HUES64 (cell line): ENCODE results near the gene SLC25A42.

Source experiments
- H3K27ac ChIP-seq: 2 replicates; pipeline ENCODE4 v1.7.0; 2013; ENCODE audit warnings: low read depth, low read length, inconsistent platforms
- H3K27me3 ChIP-seq: 2 replicates; pipeline ENCODE4 v1.6.1; 2013; ENCODE audit warnings: mild to moderate bottlenecking, low read length; ENCODE audit not compliant: insufficient read depth
- H3K36me3 ChIP-seq: 2 replicates; pipeline ENCODE4 v1.6.1; 2013; ENCODE audit warnings: mild to moderate bottlenecking, low read length; ENCODE audit not compliant: insufficient read depth
- H3K4me1 ChIP-seq: 2 replicates; pipeline ENCODE4 v1.6.1; 2013; ENCODE audit warnings: mild to moderate bottlenecking, low read length, moderate library complexity; ENCODE audit not compliant: insufficient read depth
- H3K4me3 ChIP-seq: 2 replicates; pipeline ENCODE4 v1.5.1; 2013; ENCODE audit warnings: mild to moderate bottlenecking, low read length, moderate library complexity
- H3K9ac ChIP-seq: 2 replicates; pipeline ENCODE4 v1.6.1; 2013; ENCODE audit warnings: mild to moderate bottlenecking, low read depth, low read length
- H3K9me3 ChIP-seq: 2 replicates; pipeline ENCODE4 v1.6.1; 2013; ENCODE audit warnings: low read depth, low read length; ENCODE audit not compliant: insufficient read depth
- WGBS: fragments of 150-250, 120-280 bp; methylation state at CpG from one replicate; pipeline ENCODE4 v1.1.7; 2013; ENCODE audit warnings: missing lambda C conversion rate; 5-methylcytosine and 5-hydroxymethylcytosine counted together

SLC25A42 gene

DNA sequence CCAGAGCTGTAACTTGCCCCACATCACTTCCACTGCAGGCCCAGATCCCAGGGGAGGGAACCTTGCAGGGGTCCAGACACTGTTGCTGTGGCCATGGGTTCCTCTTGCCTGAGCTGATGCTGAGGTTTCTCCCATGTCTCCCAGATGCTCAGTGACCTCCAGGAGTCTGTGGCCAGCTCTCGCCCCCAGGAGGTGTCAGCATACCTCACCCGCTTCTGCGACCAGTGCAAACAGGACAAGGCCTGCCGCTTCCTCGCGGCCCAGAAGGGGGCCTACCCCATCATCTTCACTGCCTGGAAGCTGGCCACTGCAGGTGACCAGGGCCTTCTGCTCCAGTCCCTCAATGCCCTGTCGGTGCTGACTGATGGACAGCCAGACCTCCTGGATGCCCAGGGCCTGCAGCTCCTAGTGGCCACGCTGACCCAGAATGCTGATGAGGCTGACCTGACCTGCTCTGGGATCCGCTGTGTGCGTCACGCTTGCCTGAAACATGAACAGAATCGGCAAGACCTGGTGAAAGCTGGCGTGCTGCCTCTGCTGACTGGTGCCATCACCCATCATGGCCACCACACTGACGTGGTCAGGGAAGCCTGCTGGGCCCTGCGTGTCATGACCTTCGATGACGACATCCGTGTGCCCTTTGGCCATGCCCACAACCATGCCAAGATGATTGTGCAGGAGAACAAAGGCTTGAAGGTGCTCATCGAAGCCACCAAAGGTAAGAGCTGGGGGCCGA, 12.1 kb upstream of the SLC25A42 start:
- no peak overlapping the region for H3K27ac ChIP-seq
- H3K27me3 ChIP-seq = no peaks in the 10 kb centered on the region
- H3K4me3 ChIP-seq = no peak overlapping the region
- H3K9me3 ChIP-seq = no peaks in the 10 kb centered on the region
- peaks cover 87% of the 10 kb centered on the region for H3K36me3 ChIP-seq
- no peak overlapping the region for H3K9ac ChIP-seq
- WGBS = 95% methylated on average over 20 of the region's 20 CpGs
- H3K4me1 ChIP-seq = no peaks in the 10 kb centered on the region

DNA sequence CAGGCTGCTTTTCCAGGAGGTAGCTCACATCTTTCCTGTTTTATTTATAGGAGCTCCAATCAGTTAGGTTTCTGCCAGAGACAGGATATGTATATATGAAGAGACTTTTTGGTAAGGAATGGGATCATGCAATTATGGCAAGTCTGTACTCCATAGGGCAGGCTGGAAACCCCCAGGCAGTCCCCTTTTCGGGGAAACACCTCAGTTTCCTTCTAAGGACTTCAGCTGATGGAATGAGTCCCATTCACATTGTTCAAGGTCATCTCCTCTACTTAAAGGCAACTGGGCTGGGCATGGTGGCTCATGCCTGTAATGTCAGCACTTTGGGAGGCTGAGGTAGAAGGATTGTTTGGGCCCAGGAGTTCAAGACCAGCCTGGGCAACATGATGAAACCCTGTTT, 10.9 kb upstream of the SLC25A42 start:
- Histone ChIP-seq H3K36me3 (peaks cover 87% of the 10 kb centered on the region), H3K9ac (no peak overlapping the region), H3K27ac (no peak overlapping the region), H3K27me3 (no peaks in the 10 kb centered on the region), H3K4me3 (no peak overlapping the region), H3K9me3 (no peaks in the 10 kb centered on the region), H3K4me1 (no peaks in the 10 kb centered on the region)
- WGBS = 90% methylated on average over 1 of the region's 1 CpG

DNA sequence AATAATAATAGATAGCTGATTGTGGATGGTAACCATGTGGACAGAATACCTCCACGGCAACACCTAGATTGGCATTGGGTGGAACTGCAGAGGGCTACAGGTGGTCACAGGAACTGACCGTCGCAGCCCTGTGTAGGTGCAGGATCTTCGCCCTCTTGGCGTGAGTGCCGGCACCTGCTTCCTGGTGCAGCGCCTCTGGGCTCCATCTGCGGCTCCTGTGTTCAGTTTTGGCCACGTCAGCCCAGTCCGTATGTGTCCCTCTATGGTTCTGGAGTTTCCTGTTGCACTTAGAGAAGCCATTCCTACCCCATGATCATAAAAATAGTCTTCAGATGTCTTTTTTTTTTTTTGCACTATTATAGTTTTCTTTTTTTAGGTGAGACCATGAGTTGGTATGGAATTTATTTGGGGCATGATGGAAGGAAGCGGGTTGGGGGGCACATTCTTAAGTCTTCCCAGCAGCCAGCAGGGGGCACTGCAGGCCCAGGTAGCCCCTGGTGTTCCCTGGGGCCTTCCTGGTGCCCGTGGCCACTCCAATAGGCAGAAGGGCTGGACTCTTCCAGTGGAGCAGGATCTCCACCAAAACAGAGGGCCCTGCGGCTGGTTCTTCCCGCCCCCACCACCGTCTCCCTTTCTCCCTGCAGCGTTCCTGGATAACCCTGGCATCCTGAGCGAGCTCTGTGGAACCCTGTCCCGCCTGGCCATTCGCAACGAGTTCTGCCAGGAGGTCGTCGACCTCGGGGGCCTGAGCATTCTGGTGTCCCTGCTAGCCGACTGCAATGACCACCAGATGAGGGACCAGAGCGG, 10.1 kb upstream of the SLC25A42 start:
- 91% methylated on average over 25 of the region's 25 CpGs for WGBS
- Histone ChIP-seq H3K4me3 (no peak overlapping the region), H3K36me3 (peaks cover 90% of the 10 kb centered on the region), H3K9me3 (no peaks in the 10 kb centered on the region), H3K27ac (no peak overlapping the region), H3K9ac (no peak overlapping the region), H3K27me3 (no peaks in the 10 kb centered on the region), H3K4me1 (no peaks in the 10 kb centered on the region)

- H3K9ac ChIP-seq = no peak overlapping the region
- no peaks in the 10 kb centered on the region for H3K27me3 ChIP-seq
- no peak overlapping the region for H3K4me3 ChIP-seq
- no peaks in the 10 kb centered on the region for H3K4me1 ChIP-seq
- WGBS = 95% methylated on average over 15 of the region's 15 CpGs
- H3K27ac ChIP-seq = no peak overlapping the region
- no peaks in the 10 kb centered on the region for H3K9me3 ChIP-seq
- peaks cover 92% of the 10 kb centered on the region for H3K36me3 ChIP-seq
Observed at GRCh38 chr19:19054315-19054938, 9.4 kb upstream of the SLC25A42 start.

DNA sequence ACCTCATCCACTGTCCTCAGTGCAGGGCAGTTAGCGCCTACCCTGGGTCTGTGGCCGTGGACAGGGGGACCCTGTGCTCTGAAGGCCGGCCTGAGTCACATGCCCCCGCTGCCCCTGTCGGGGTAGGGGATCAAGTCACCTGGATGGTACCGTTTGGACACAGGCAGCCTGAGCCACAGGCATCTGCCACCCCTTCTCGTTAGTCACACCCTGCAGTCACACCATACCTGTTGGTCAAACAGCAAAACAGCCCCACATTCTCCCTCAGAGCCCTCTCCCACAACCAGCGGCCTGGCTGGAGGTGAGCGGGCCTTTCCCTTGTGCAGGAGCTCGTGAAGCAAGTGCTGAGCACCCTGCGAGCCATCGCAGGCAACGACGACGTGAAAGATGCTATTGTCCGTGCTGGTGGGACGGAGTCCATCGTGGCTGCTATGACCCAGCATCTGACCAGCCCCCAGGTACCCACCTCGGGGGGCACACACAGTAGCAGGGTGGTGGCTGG, 8.8 kb upstream of the SLC25A42 start:
- Histone ChIP-seq H3K36me3 (peaks cover 86% of the 10 kb centered on the region), H3K4me3 (no peak overlapping the region), H3K4me1 (no peaks in the 10 kb centered on the region), H3K9me3 (no peaks in the 10 kb centered on the region), H3K27me3 (no peaks in the 10 kb centered on the region), H3K27ac (no peak overlapping the region), H3K9ac (no peak overlapping the region)
- 96% methylated on average over 19 of the region's 19 CpGs for WGBS

DNA sequence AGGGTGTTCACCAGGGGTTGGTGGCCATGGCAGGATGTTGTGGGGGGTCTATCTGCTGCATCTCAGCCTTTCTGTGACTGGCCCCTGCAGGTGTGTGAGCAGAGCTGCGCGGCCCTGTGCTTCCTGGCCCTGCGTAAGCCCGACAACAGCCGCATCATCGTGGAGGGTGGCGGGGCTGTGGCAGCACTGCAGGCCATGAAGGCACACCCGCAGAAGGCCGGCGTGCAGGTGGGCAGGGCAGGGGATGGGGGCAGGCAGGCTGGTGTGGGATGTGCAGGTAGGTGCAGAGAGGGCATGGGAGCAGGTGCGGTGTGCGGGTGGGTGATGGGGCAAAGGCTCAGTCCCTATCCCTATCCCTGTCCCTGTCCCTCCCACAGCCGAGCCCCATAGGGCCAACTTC, 8.1 kb upstream of the SLC25A42 start:
- no peaks in the 10 kb centered on the region for H3K4me1 ChIP-seq
- H3K9me3 ChIP-seq = no peaks in the 10 kb centered on the region
- H3K36me3 ChIP-seq = peaks cover 79% of the 10 kb centered on the region
- WGBS = 96% methylated on average over 13 of the region's 13 CpGs
- H3K9ac ChIP-seq = no peak overlapping the region
- H3K4me3 ChIP-seq = no peak overlapping the region
- no peak overlapping the region for H3K27ac ChIP-seq
- no peaks in the 10 kb centered on the region for H3K27me3 ChIP-seq

GRCh38 chr19:19056636-19057275, 7.0 kb upstream of the SLC25A42 start:
- peaks cover 68% of the 10 kb centered on the region for H3K36me3 ChIP-seq
- 94% methylated on average over 9 of the region's 9 CpGs for WGBS

GRCh38 chr19:19057317-19057716, 6.5 kb upstream of the SLC25A42 start:
- Histone ChIP-seq H3K27ac (no peak overlapping the region), H3K4me1 (no peaks in the 10 kb centered on the region; the same call in 1 of the 2 replicates), H3K9me3 (no peaks in the 10 kb centered on the region), H3K36me3 (peaks cover 63% of the 10 kb centered on the region), H3K9ac (no peak overlapping the region), H3K27me3 (no peaks in the 10 kb centered on the region), H3K4me3 (no peak overlapping the region)
- 95% methylated on average over 13 of the region's 13 CpGs for WGBS

More at GRCh38 chr19:19056636-19057275, 7.0 kb upstream of the SLC25A42 start:
- Histone ChIP-seq H3K9ac (no peak overlapping the region), H3K4me3 (no peak overlapping the region), H3K27me3 (no peaks in the 10 kb centered on the region), H3K9me3 (no peaks in the 10 kb centered on the region), H3K4me1 (no peaks in the 10 kb centered on the region), H3K27ac (no peak overlapping the region)

DNA sequence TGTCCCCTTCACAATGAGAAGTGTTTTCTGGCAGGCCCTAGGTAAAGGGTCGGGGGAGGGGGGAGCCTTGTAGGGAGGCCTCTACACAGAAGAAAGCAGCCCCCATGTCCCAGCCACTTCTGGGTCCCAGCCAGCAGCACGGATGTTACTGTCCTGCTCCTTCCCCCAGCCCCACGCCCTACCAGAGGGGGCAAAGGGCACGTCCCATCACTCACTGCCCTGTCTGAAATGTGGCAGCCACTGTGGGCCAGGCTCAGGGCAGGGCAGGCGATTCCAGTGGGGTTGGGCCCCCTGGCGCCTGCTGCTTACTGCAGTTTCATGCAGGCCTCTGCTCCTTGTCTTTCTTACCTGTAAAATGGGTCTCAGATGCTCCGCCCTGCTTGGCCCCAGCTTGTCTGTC, 6.1 kb upstream of the SLC25A42 start:
- H3K4me1 ChIP-seq = peaks cover 3% of the 10 kb centered on the region; the same call in 1 of the 2 replicates
- no peak overlapping the region for H3K4me3 ChIP-seq
- H3K9ac ChIP-seq = no peak overlapping the region
- no peaks in the 10 kb centered on the region for H3K27me3 ChIP-seq
- H3K9me3 ChIP-seq = no peaks in the 10 kb centered on the region
- WGBS = 86% methylated on average over 7 of the region's 7 CpGs
- no peak overlapping the region for H3K27ac ChIP-seq
- peaks cover 59% of the 10 kb centered on the region for H3K36me3 ChIP-seq

DNA sequence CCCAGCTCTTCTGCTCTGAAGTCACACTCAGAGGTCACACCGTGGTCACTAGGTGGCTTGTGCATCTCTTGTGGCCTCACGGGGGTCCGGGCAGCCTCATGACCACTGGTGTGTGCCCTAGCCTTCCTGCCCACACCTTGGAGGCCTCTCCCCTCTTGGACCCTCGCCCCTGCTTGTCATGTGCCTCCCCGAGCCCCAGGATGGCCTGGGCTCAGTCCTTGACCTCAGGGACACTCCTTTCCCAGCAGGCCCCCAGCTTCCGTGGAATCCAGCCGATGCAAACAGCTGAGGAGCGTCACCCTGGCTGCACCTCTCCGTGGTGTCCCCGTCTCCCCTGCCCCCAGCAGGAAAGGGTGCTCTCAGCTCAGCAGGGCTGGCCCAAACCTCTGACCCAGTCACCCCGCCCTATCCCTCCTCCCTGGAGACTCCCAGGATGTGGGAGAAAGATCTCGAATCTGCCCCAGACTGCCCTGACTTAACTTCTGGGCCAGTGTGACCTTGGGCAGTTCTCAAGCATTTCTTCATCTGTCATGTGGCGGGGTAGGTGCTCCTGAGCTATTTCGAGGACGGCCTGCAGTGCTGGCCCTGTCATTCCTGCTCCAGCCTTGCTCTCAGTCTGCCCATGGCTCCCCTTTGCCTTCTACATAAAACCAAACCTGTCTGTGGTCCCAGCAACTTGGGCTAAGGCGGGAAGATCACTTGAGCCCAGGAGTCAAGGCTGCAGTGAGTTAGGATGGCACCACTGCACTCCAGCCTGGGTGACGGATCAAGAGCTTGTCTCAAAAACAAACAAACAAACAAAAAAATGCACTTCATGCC, 4.6 kb upstream of the SLC25A42 start:
- no peaks in the 10 kb centered on the region for H3K9me3 ChIP-seq
- no peak overlapping the region for H3K9ac ChIP-seq
- H3K36me3 ChIP-seq = peaks cover 45% of the 10 kb centered on the region
- WGBS = 91% methylated on average over 17 of the region's 17 CpGs
- no peak overlapping the region for H3K27ac ChIP-seq
- no peak overlapping the region for H3K4me3 ChIP-seq
- H3K4me1 ChIP-seq = peaks cover 3% of the 10 kb centered on the region; the same call in 1 of the 2 replicates
- peaks cover 3% of the 10 kb centered on the region for H3K27me3 ChIP-seq
